Measurements from ENCODE around the gene TNKS1BP1.
"Not testable (repeated sequence)": the region's sequence is repeated elsewhere in the genome, so short reads cannot be mapped to it uniquely, and the experiment has no call there.

TNKS1BP1 gene

GRCh38 chr11:57353036-57353435 is 28.3 kb upstream of the TNKS1BP1 start:
- no peak for DNase-seq

DNA sequence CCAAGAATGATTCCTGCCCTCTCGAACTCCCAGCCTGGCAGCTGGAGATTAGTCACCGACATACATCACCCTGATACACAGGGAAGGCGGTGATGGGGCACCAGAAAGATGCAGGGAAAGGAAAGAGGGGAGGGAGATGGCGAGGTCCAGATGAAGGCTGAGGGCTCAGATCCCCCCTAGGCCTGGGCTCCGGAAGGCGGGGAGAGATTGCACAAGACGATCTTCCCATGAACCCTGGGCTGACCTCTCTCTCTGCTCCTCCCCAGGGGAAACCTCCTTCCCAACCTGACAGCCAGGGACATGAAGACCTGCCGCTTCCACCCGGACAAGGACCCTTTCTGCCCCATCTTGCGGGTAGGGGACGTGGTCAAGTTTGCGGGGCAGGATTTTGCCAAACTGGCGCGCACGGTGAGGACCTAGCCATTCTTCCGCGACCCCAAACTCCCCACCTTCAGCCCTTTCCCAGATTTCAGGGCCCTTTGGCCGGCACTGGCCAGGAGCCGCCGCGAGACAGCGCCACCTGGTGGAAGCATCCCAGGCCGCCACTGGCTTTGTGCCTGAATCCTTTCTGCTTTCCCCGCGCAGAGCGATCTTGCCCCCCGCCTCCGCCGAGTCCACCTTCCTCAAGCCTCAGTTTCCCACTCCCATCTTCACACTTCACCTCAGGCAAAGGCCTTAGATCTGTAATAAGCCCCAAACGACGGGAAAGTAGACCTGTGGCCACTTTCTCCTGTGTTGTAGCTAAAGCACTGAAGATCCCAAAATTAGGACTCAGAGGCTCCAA is 24.9 kb upstream of the TNKS1BP1 start:
- DNase-seq = peak; percentile 52

DNA sequence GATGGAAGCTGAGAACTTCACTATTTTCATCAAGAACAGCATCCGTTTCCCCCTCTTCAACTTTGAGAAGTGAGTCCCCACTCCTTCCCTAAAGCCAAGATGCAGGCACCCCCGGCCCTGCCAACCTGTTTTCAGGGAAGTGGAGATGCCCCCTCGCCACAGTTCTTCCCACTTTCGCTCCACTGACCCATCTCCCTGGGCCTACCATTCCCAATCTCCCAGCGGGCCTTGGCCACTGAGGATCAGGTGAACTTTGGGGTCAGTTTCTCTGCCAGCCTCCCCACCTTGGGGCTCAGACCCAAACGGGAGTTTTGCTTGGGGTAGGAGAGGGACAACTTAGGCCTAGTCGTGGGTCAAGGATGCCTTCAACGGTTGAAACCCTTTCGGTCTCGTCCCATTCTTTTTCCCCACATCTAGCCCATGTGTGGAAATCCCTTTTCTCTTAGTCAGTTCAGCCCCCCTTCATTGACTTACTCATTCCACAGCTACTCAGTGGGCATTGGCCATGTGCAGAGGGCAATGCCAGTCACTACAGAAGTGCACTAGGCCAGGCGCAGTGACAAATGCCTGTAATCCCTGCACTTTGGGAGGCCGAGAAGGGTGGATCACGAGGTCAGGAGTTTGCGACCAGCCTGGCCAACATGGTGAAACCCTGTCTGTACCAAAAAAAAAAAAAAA is 24.0 kb upstream of the TNKS1BP1 start:
- DNase-seq = no peak

DNA sequence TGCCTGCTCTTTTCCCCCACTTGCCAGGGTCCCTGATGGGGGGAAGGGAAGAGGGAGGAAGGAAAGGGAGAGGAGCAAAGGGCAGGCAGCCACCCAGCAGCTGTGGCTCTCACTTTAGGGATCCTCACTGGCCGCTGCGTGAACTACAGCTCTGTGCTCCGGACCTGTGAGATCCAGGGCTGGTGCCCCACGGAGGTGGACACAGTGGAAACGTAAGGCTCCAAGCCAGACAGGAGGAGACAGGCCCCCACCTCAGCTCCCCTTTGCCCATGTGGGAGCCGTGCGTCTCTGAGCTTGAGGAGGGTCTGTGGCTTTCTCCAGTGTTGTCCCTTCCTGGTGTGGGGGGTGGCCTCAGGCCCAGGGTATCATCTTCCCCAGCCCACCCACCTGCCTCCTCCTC is 23.3 kb upstream of the TNKS1BP1 start:
- DNase-seq = no peak

GRCh38 chr11:57347336-57347735 is 22.6 kb upstream of the TNKS1BP1 start:
- no peak for DNase-seq

- peak; percentile 67 for DNase-seq
These were observed 20.9 kb upstream of the TNKS1BP1 start for GRCh38 chr11:57345555-57346211.

DNA sequence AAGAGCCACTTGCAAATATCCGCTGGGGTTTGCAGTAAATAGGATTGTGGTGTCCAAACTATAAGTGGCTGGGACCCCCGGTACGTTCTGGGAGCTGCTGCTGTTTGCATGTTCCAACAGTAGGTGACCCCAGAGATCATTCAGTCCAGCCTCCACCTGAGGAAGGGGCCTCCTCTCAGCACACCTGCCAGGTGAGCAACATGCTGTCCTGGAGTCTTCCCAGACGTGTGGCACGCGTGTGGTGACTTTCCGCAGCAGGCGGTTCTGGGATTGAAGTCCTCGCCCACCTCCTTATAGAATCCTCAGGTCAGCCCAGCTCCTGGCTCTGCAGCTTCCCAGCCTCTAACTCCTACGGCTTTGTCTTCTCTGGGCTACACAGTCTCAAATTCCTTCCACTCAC is 20.1 kb upstream of the TNKS1BP1 start:
- DNase-seq = no peak

DNA sequence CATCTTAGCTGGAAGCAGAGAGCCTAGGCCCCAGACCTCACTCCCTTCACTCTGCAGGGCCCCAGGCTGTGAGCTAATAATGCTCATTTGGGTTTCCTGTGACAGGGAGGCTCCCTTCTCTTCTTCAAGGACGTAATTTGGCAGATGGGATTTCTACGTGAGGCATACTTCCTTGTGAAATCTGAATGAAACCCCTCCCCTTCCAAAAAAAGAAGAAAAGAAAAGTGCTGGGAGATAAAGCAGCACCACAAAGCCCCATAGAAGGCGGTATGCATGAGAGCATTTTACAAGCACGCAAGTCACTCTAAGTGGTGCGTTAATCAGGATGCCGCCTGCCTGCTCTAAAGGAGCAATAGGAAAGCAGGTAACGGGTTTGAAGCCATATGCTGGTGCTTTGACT is 19.1 kb upstream of the TNKS1BP1 start:
- DNase-seq = no peak

GRCh38 chr11:57342702-57343101 is 17.9 kb upstream of the TNKS1BP1 start:
- DNase-seq = no peak

GRCh38 chr11:57341250-57341808 is 16.6 kb upstream of the TNKS1BP1 start:
- DNase-seq = no peak

- no peak for DNase-seq
These were observed 15.4 kb upstream of the TNKS1BP1 start for GRCh38 chr11:57340039-57340615.

- DNase-seq = no peak
These were observed 14.6 kb upstream of the TNKS1BP1 start for GRCh38 chr11:57339328-57339727.

DNA sequence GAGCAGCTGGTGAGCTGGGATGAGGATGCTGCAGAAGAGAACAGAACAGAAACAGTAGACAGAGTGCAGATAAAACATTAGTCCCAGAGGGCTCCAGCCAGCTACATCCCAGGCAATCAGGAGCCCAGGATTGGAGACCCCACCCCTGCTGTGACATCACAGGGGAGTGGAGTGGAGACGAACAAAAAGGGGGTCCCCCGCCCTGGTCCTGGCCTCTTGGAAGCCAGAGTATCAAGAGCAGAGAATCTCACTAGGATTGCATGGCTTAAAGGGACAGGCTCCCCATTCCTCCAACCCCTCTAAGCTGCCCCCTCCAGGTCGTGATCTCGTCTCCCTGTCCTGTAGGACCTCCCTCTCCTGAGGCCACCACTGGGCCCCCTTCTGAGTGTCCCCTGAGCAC is 13.4 kb upstream of the TNKS1BP1 start, which contains the start of gene P2RX3:
Gene P2RX3 (plus strand): TSS at position 211 of the 400 bp plus-strand sequence. CDS start 199 bp downstream, outside the sequence.
- DNase-seq = no peak

GRCh38 chr11:57336856-57337255 is 12.1 kb upstream of the TNKS1BP1 start:
- not testable (repeated sequence) for DNase-seq

DNA sequence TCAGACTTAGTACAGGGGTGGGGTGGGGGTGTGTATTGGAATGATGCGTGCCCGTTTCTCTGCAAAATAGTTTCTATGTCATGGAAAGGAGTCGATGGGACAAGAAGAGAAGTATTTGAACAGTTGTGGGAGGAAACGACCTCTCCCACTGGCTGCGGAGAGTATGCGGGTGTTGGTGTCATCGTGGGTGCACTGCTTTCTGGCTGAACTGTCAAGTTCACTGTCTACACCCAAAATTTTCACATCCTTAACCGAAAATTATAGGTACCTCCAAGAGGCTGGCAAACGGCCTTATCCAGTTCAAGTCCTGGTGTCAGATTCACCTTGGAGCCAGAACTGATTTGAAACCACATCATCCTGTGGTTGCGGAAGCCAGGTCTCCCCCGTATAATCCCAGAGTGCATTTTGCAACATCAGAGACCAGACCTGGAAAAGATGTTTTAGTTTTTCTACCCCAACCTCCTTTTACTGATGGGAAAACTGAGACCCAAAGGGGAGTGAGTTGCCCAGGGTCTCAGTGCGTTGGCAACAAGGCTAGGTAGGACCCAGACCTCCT is 11.4 kb upstream of the TNKS1BP1 start:
- DNase-seq = peak; percentile 21

DNA sequence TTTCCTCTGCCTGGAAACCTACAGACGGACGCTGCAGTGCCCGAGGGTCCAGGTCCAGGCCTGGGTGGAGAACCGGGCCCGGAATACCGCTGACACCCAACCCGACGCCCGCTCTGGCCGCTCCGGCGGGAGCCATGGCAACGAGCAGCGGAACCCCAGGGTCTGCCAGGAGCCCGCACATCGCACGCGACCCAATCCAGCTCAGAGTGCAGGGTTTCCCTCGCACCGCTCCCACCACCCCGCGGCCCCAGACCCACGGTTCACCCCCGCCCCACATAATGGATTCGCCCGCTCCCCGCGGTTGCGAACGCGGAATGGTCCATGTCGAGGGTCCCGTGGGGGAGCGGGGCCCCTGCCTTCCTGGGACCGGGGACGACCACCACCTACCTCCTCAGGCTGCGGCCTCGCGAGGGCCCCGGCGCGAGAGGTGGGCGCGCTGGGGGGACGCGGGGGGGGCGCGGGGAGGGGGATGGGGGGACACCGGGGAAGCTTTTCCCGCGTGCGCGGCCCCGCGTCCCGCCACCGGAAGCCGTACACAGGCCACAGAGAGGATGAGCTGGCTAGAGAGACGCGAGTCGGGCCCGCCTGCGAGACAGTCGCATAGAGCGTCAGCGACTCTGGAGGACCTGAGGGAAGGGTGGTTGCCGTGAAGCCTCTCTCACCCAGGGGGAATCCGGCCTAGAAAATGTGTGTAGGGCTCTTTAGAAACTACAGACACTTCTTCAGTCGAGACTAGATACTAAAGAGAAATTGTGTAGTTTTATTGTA is 10.8 kb upstream of the TNKS1BP1 start, which contains the start of gene SSRP1:
Gene SSRP1 (minus strand): TSS at position 550 of the 768 bp plus-strand sequence. CDS start 771 bp downstream, outside the sequence.
- peak; percentile 85 for DNase-seq

GRCh38 chr11:57335023-57335342 is 10.2 kb upstream of the TNKS1BP1 start:
- no peak for DNase-seq

GRCh38 chr11:57332694-57333440 is 8.1 kb upstream of the TNKS1BP1 start:
- DNase-seq = no peak

GRCh38 chr11:57331720-57332119 is 7.0 kb upstream of the TNKS1BP1 start:
- no peak for DNase-seq

GRCh38 chr11:57330029-57330428 is 5.3 kb upstream of the TNKS1BP1 start:
- no peak for DNase-seq

- no peak for DNase-seq
These were observed 3.0 kb upstream of the TNKS1BP1 start for GRCh38 chr11:57327721-57328120.
